Colonic mucosa (tissue), 4 donors: Measurements from ENCODE around the gene MYO7B. TPM values are rescaled to one million over a fixed set of nuclear protein-coding genes. Genes with fewer than 3 reads are reported as not detected.

Source experiments
- DNase-seq: peaks from one replicate; pipeline ENCODE4 v3.0.0-alpha.2; 2020
- H3K27ac ChIP-seq: fragments of 200-600 bp; one replicate; pipeline ENCODE4 v1.8.0; 2021
- H3K27me3 ChIP-seq: fragments of 200-600 bp; one replicate; pipeline ENCODE4 v1.8.0; 2021
- H3K36me3 ChIP-seq: fragments of 200-600 bp; one replicate; pipeline ENCODE4 v1.8.0; 2021
- H3K4me1 ChIP-seq: fragments of 200-600 bp; one replicate; pipeline ENCODE4 v1.8.0; 2021; ENCODE audit warnings: mild to moderate bottlenecking
- H3K4me3 ChIP-seq: fragments of 200-600 bp; one replicate; pipeline ENCODE4 v1.8.0; 2021
- H3K9ac ChIP-seq, 2 donors: one replicate each; pipeline ENCODE4 v1.7.0; 2013; ENCODE audit warnings: control low read depth in 2 of 2, low read depth in 2 of 2, low read length in 2 of 2
- H3K9me3 ChIP-seq: fragments of 200-600 bp; one replicate; pipeline ENCODE4 v1.8.0; 2021
- CTCF ChIP-seq: fragments of 200-600 bp; IDR thresholded peaks from one replicate; pipeline ENCODE4 v1.8.0; 2022; ENCODE audit warnings: antibody characterized with exemption, mild to moderate bottlenecking
- intact Hi-C: fragments of 100-400 bp; cut with DNase I; formaldehyde crosslinking; loops from one replicate; pipeline ENCODE4 v1.14.1; 2022
- total RNA-seq, 2 donors: library from RNA; stranded (reverse); fragmentation: NEBNext Ultra II Directional in 1 of 2; extraction: Animal tissue kit (Norgen Biotek cat#: 25700) in 1 of 2; gene quantifications; one replicate each; pipeline ENCODE4 v1.2.1, GENCODE V29; 2021
- donor health status: healthy.
- donor health status: DM: no; HTN: no; CAD: no.
- donor health status: DM: no; HTN: no; CAD: no.

Gene MYO7B
- total RNA-seq, 2 donors from 2014 or later = 159 to 218 TPM

- intact Hi-C loops = no loop called here
- no peak overlapping the region for H3K4me3 ChIP-seq
- no peaks in the 10 kb centered on the region for H3K9me3 ChIP-seq
- no peaks in the 10 kb centered on the region for H3K27me3 ChIP-seq
- H3K4me1 ChIP-seq = no peaks in the 10 kb centered on the region
- no peak overlapping the region for H3K9ac ChIP-seq
- no peak overlapping the region for H3K27ac ChIP-seq
- DNase-seq = no peak
- no peak for TF ChIP-seq CTCF
- H3K36me3 ChIP-seq = no peaks in the 10 kb centered on the region
Observed at GRCh38 chr2:127586746-127587295, 51.3 kb downstream of the MYO7B start.

GRCh38 chr2:127588241-127588640, 52.8 kb downstream of the MYO7B start:
- intact Hi-C loops = no loop called here
- Histone ChIP-seq H3K36me3 (no peaks in the 10 kb centered on the region), H3K9ac (no peak overlapping the region)

GRCh38 chr2:127589358-127589757, 53.9 kb downstream of the MYO7B start:
- TF ChIP-seq CTCF = no peak
- no peak overlapping the region for H3K4me3 ChIP-seq
- H3K4me1 ChIP-seq = no peaks in the 10 kb centered on the region
- no peaks in the 10 kb centered on the region for H3K27me3 ChIP-seq
- no peaks in the 10 kb centered on the region for H3K9me3 ChIP-seq
- no peaks in the 10 kb centered on the region for H3K36me3 ChIP-seq
- H3K27ac ChIP-seq = no peak overlapping the region
- no peak for DNase-seq
- intact Hi-C loops = no loop called here
- no peak overlapping the region for H3K9ac ChIP-seq

More at GRCh38 chr2:127588241-127588640, 52.8 kb downstream of the MYO7B start:
- H3K9me3 ChIP-seq = no peaks in the 10 kb centered on the region
- H3K27me3 ChIP-seq = no peaks in the 10 kb centered on the region
- TF ChIP-seq CTCF = no peak
- H3K4me1 ChIP-seq = no peaks in the 10 kb centered on the region
- DNase-seq = no peak
- H3K4me3 ChIP-seq = no peak overlapping the region
- H3K27ac ChIP-seq = no peak overlapping the region

- H3K36me3 ChIP-seq = no peaks in the 10 kb centered on the region
- TF ChIP-seq CTCF = no peak
- H3K9ac ChIP-seq = no peak overlapping the region
- no peak overlapping the region for H3K4me3 ChIP-seq
- H3K27ac ChIP-seq = no peak overlapping the region
- no peaks in the 10 kb centered on the region for H3K27me3 ChIP-seq
- intact Hi-C loops = no loop called here
- no peaks in the 10 kb centered on the region for H3K4me1 ChIP-seq
- DNase-seq = no peak
- H3K9me3 ChIP-seq = no peaks in the 10 kb centered on the region
Observed at GRCh38 chr2:127589841-127590240, 54.4 kb downstream of the MYO7B start.

GRCh38 chr2:127590386-127591190, 55.1 kb downstream of the MYO7B start:
- no peak for TF ChIP-seq CTCF
- intact Hi-C loops = no loop called here
- H3K4me3 ChIP-seq = no peak overlapping the region

More at GRCh38 chr2:127590386-127591190, 55.1 kb downstream of the MYO7B start:
- no peaks in the 10 kb centered on the region for H3K27me3 ChIP-seq
- H3K27ac ChIP-seq = no peak overlapping the region
- H3K9ac ChIP-seq = no peak overlapping the region
- no peak for DNase-seq
- H3K9me3 ChIP-seq = no peaks in the 10 kb centered on the region
- H3K4me1 ChIP-seq = no peaks in the 10 kb centered on the region
- H3K36me3 ChIP-seq = no peaks in the 10 kb centered on the region
